CD4-positive, alpha-beta T cell (primary cell): ENCODE data around the gene COL23A1. TPM values are rescaled to one million over a fixed set of nuclear protein-coding genes. Genes with fewer than 3 reads are reported as not detected.

Experiments used
- ATAC-seq: fragments of 200-7000 bp; cut with Tn5 transposase; one replicate; pipeline ENCODE4 v1.10.0; 2022; ENCODE audit warnings: mild to moderate bottlenecking; ENCODE audit not compliant: poor library complexity
- CTCF ChIA-PET: fragments of 350-600 bp; sonication (Branson Sonifier 250); formaldehyde crosslinking; loops from one replicate; lab custom pipeline; 2021; ENCODE audit warnings: antibody characterized with exemption, inconsistent platforms; lab: Charles Lee
- POLR2A ChIA-PET: fragments of 350-600 bp; sonication (Branson Sonifier 250); formaldehyde crosslinking; loops from one replicate; lab custom pipeline; 2021; ENCODE audit warnings: antibody characterized with exemption, inconsistent platforms; lab: Charles Lee
- DNase-seq, 14 experiments: peaks; one replicate each; pipeline ENCODE4 v3.0.0-alpha.2; 2013 to 2020; ENCODE audit warnings: mixed read lengths in 2 of 14
- H3K27ac ChIP-seq, 2 donors: one replicate each; pipeline versions ENCODE4 v1.5.1 to v1.7.0; 2013; ENCODE audit warnings: low read length in 2 of 2, low read depth in 1 of 2, mild to moderate bottlenecking in 1 of 2
- H3K27me3 ChIP-seq, 2 experiments: 1 replicate in 1 of 2; 2 replicates in 1 of 2; pipeline versions ENCODE4 v1.6.1 to v1.7.0; 2013; ENCODE audit warnings: low read length in 2 of 2, control low read depth in 1 of 2, mild to moderate bottlenecking in 1 of 2, moderate library complexity in 1 of 2; ENCODE audit not compliant: insufficient read depth in 2 of 2, control insufficient read depth in 1 of 2
- H3K36me3 ChIP-seq: one replicate; pipeline ENCODE4 v1.6.1; 2013; ENCODE audit warnings: low read length, control low read depth; ENCODE audit not compliant: insufficient read depth
- H3K4me1 ChIP-seq: one replicate; pipeline ENCODE4 v1.6.1; 2013; ENCODE audit warnings: low read length, control low read depth; ENCODE audit not compliant: insufficient read depth
- H3K4me3 ChIP-seq: one replicate; pipeline ENCODE4 v1.5.1; 2013; ENCODE audit warnings: mild to moderate bottlenecking, low read length, moderate library complexity
- H3K9me3 ChIP-seq, 2 experiments: 1 replicate in 1 of 2; 2 replicates in 1 of 2; pipeline versions ENCODE4 v1.6.1 to v1.7.0; 2013; ENCODE audit warnings: low read length in 2 of 2, mild to moderate bottlenecking in 2 of 2, control low read depth in 1 of 2, moderate library complexity in 1 of 2; ENCODE audit not compliant: control insufficient read depth in 1 of 2, insufficient read depth in 1 of 2
- H3K27ac Mint-ChIP-seq: one replicate; pipeline ENCODE4 v1.8.0; 2020; ENCODE audit warnings: mixed read lengths
- H3K27me3 Mint-ChIP-seq: one replicate; pipeline ENCODE4 v1.8.0; 2021; ENCODE audit warnings: mixed read lengths
- H3K36me3 Mint-ChIP-seq: one replicate; pipeline ENCODE4 v1.8.0; 2021; ENCODE audit warnings: low read depth, mixed read lengths
- H3K4me1 Mint-ChIP-seq: one replicate; pipeline ENCODE4 v1.8.0; 2021; ENCODE audit warnings: low read depth, mixed read lengths
- H3K4me3 Mint-ChIP-seq: one replicate; pipeline ENCODE4 v1.8.0; 2020; ENCODE audit warnings: mild to moderate bottlenecking, mixed read lengths
- H3K9me3 Mint-ChIP-seq: one replicate; pipeline ENCODE4 v1.8.0; 2020; ENCODE audit warnings: mixed read lengths
- CTCF ChIP-seq: fragments of 200-600 bp; IDR thresholded peaks from one replicate; pipeline ENCODE4 v1.8.0; 2022; ENCODE audit warnings: antibody characterized with exemption, mild to moderate bottlenecking
- intact Hi-C, 2 experiments: fragments of 100-400 bp; cut with DNase I in 1 of 2; cut with micrococcal nuclease in 1 of 2; formaldehyde crosslinking; loops; one replicate each; pipeline versions ENCODE4 v1.15.1 to v1.9.0; 2023 to 2025; cut with DNase I, micrococcal nuclease
- total RNA-seq, 174 experiments: library from RNA in 2 of 174; stranded (reverse) in 2 of 174; gene quantifications; one replicate each; pipeline ENCODE4 v1.2.3 and lab custom pipeline; 2021 to 2026

The COL23A1 gene
- total RNA-seq, 2 experiments from 2014 or later, result not detected

- ATAC-seq (no peak), DNase-seq (no peak)
- Mint-ChIP-seq H3K4me1 (no peaks in the 10 kb centered on the region), H3K27me3 (peaks cover 8% of the 10 kb centered on the region), H3K36me3 (no peaks in the 10 kb centered on the region), H3K27ac (no peak overlapping the region), H3K4me3 (no peak overlapping the region), H3K9me3 (no peaks in the 10 kb centered on the region)
- Histone ChIP-seq H3K4me3 (no peak overlapping the region), H3K4me1 (no peaks in the 10 kb centered on the region), H3K27ac (no peak overlapping the region), H3K27me3 (no peaks in the 10 kb centered on the region), H3K36me3 (no peaks in the 10 kb centered on the region), H3K9me3 (no peaks in the 10 kb centered on the region)
- ChIA-PET CTCF (no interaction called here), POLR2A (no interaction called here)
- intact Hi-C loops, result no loop called here
- TF ChIP-seq CTCF, result no peak
Measured at GRCh38 chr5:178472138-178472537, 118.1 kb downstream of the COL23A1 start.

- intact Hi-C loops, result no loop called here
- ChIA-PET POLR2A (no interaction called here), CTCF (no interaction called here)
- H3K27me3 ChIP-seq, result no peaks in the 10 kb centered on the region
- H3K4me3 ChIP-seq, result no peak overlapping the region
- H3K36me3 Mint-ChIP-seq, result no peaks in the 10 kb centered on the region
- ATAC-seq (no peak), DNase-seq (no peak)
- TF ChIP-seq CTCF, result no peak
- no peaks in the 10 kb centered on the region for H3K4me1 Mint-ChIP-seq
- no peak overlapping the region for H3K27ac Mint-ChIP-seq
- H3K9me3 Mint-ChIP-seq, result no peaks in the 10 kb centered on the region
- H3K9me3 ChIP-seq, result no peaks in the 10 kb centered on the region
- no peak overlapping the region for H3K27ac ChIP-seq
- H3K36me3 ChIP-seq, result no peaks in the 10 kb centered on the region
- H3K4me1 ChIP-seq, result no peaks in the 10 kb centered on the region
- no peak overlapping the region for H3K4me3 Mint-ChIP-seq
- H3K27me3 Mint-ChIP-seq, result peaks cover 8% of the 10 kb centered on the region
Measured at GRCh38 chr5:178471711-178472110, 118.5 kb downstream of the COL23A1 start.

- H3K9me3 Mint-ChIP-seq, result no peaks in the 10 kb centered on the region
- no peak overlapping the region for H3K27ac Mint-ChIP-seq
- H3K4me1 Mint-ChIP-seq, result no peaks in the 10 kb centered on the region
- Histone ChIP-seq H3K27ac (no peak overlapping the region), H3K27me3 (no peaks in the 10 kb centered on the region), H3K9me3 (no peaks in the 10 kb centered on the region), H3K36me3 (no peaks in the 10 kb centered on the region), H3K4me3 (no peak overlapping the region), H3K4me1 (no peaks in the 10 kb centered on the region)
- ChIA-PET CTCF (no interaction called here), POLR2A (no interaction called here)
- peaks cover 8% of the 10 kb centered on the region for H3K27me3 Mint-ChIP-seq
- ATAC-seq (no peak), DNase-seq (peak in 1 of 14 experiments; percentile 11)
- intact Hi-C loops, result no loop called here
- no peak overlapping the region for H3K4me3 Mint-ChIP-seq
- no peak for TF ChIP-seq CTCF
- H3K36me3 Mint-ChIP-seq, result no peaks in the 10 kb centered on the region
Measured at GRCh38 chr5:178470760-178471025, 119.5 kb downstream of the COL23A1 start.
